NCI-H446 treated with DMSO at 0.1 percent for 48 hours (cell line): ENCODE data around the gene CAMK1D.
"Not testable (repeated sequence)": the region's sequence is repeated elsewhere in the genome, so short reads cannot be mapped to it uniquely, and the experiment has no call there.

Experiments
- DNase-seq: peaks from one replicate; lab custom pipeline; 2025; lab: John Stamatoyannopoulos, UW

The CAMK1D gene

DNA sequence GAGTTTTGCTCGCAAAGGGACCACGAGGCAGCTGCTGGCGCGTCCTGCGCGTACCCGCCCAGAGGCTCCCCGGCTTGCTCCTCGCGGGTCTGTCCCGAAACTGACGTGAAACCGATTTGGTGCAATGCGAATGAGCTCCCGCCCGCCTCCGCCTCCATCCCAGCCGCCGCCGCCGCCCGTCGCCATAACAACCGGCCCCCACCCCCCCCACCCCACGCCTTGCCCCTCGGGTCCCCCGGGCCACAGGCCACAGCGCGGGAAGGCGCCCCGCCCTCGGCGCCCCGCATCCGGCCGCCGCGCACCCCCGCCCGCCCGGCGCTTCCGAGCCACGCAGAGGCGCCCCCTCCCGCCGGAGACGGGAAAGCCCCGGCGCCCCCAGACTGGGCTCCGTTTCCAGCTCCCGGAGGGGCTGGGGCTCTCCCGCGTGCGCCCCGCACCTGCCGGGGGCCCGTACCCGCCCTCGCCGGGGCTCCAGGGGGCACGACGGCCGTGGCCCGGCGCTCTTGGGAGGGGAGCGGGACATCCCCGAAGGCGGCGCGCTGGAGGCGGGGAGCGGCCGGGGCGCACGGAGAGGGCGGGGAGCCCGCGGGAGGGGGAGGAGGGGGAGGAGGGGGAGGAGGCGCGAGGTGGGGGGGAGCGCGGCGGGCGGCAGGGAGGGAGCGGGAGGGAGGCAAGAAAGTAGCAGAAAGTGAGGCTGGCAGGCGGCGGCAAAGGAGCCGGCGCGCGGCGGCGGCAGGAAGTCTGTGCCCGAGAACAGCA lies at the start of gene CAMK1D:
TSS of gene CAMK1D (plus strand) at position 678 of the 759 bp plus-strand sequence.
- DNase-seq, result peak; percentile 44

GRCh38 chr10:12301036-12301435 lies 48.3 kb upstream of the CAMK1D start:
- not testable (repeated sequence) for DNase-seq

- DNase-seq, result no peak
These were observed 41.3 kb upstream of the CAMK1D start for GRCh38 chr10:12308057-12308456.

DNA sequence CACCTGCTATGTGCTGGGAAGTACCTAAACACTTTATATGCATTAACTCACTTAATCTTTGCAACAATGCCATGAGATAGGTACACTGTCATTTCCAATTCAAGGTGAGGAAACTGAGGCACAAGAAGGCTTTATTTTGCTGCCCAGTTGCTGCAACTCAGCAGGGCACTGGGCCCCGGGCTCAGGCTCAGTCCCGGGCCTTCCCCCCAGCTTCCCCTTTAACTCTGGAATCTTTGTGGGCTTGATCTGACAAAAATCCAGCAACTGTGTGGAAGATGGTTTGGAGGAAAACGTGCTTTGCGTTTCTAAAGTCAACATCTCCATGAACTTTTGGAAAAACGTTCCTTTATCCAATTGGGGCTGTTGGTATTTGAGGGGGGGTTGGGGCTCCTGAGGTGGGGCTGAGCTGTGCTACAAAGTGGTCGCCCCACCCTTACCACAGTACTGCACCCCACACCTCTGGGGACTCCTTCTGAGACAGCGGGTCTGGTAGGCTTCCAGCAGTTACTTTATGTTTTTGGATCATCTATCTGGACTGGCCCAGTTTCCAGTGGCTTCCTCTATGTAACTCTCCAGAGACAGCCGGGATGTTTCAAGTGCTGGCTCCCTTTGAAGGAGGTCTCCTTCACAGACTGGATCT lies 40.5 kb upstream of the CAMK1D start:
- DNase-seq, result no peak

DNA sequence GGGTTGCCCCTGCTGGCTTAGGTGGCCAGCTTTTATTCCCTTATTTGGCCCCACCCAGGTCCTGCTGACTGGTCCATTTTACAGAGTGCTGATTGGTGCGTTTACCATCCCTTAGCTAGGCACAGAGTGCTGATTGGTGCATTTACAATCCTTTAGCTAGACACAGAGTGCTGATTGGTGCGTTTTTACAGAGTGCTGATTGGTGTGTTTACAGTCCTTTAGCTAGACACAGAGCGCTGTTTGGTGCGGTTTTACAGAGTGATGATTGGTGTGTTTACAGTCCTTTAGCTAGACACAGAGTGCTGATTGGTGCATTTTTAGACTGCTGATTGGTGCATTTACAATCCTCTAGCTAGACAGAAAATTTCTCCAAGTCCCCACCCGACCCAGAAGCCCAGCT lies 39.6 kb upstream of the CAMK1D start:
- DNase-seq, result not testable (repeated sequence)

DNA sequence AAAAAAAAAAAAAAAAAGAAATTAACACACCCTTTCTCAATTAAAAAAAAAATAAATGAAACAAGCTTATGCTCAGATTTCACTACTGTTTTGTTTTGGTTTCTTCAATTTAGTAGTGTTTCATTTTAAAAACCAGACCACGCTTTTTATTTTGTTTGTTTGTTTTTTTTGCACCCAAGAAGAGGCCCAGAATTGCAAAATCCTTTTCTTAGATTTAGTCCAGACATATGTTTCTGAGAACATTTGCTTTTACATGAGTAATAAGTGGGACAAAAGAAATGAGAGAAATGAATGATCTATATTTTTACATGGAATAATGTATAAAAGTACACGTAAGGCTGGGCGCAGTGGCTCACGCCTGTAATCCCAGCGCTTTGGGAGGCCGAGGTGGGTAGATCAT lies 34.5 kb upstream of the CAMK1D start:
- DNase-seq, result no peak

GRCh38 chr10:12319076-12319475 lies 30.3 kb upstream of the CAMK1D start:
- DNase-seq, result no peak

DNA sequence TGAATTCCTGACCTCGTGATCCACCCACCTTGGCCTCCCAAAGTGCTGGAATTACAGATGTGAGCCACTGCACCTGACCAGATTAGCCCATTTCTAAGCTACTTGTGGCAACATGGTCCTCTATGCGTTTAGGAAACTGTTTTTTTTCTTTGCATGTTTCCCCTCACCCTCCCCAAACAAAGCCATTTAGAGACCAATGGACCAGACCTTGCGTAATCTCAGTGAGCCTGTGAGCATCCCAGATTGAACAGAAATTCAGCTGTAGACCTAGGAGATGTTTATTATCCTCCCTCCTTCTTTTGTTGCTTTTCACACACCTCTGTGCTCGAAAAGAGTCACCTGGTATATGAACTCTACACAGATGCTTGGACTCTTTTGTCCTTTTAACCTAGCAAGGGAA lies 28.5 kb upstream of the CAMK1D start:
- no peak for DNase-seq

DNA sequence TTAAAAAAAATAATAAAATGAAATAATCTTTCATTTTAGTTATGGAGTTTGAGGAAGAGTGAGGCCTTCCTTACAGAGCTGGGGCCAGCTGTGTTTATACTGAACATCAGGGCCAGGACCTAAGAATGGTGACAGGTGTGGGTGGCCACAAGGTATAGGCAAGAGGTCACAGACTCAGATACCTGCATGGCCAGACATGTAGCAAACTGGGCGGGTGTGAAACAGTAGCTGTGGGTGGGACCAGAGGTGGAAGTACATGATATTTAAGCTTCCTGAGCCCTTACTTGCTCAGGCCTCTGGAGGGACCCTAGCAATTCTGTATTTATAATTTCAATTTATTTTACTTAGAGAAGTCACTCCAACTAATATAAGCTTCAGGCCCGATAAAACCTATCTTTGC lies 27.7 kb upstream of the CAMK1D start:
- no peak for DNase-seq

- DNase-seq, result no peak
These were observed 26.7 kb upstream of the CAMK1D start for GRCh38 chr10:12322583-12323131.

GRCh38 chr10:12324530-12324929 lies 24.8 kb upstream of the CAMK1D start:
- DNase-seq, result no peak

DNA sequence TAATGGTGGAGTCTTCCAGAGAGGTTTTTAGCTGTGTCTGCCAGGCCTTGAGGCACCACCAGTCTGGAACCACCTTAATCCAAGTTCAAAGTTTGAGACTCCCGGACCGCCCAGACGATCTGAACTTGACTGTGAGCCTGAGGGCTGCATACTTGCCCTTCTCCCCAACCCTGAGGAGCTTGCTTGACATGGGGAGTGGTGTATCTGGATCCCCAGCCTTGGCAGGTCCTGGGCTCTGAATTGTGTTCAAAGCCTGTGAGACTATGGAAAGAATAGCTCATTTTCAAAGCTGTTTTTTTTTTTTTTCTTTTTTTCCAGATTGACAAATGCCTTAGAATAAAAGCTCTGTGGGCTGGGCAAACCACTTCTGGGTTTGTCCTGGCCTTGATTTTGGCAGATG lies 22.3 kb upstream of the CAMK1D start:
- DNase-seq, result no peak

GRCh38 chr10:12327476-12327875 lies 21.9 kb upstream of the CAMK1D start:
- DNase-seq, result no peak

DNA sequence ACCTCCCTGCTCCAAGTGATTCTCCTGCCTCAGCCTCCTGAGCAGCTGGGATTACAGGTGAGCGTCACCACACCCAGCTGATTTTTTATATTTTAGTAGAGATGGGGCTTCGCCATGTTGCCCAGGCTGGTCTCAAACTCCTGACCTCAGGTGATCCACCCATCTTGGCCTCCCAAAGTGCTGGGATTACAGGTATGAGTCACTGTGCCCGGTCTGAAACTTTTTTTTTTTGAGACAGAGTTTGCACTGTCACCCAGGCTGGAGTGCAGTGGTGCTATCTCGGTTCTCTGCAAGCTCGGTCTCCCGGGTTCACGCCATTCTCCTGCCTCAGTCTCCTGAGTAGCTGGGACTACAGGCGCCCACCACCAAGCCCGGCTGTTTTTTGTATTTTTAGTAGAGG lies 21.0 kb upstream of the CAMK1D start:
- DNase-seq, result not testable (repeated sequence)

DNA sequence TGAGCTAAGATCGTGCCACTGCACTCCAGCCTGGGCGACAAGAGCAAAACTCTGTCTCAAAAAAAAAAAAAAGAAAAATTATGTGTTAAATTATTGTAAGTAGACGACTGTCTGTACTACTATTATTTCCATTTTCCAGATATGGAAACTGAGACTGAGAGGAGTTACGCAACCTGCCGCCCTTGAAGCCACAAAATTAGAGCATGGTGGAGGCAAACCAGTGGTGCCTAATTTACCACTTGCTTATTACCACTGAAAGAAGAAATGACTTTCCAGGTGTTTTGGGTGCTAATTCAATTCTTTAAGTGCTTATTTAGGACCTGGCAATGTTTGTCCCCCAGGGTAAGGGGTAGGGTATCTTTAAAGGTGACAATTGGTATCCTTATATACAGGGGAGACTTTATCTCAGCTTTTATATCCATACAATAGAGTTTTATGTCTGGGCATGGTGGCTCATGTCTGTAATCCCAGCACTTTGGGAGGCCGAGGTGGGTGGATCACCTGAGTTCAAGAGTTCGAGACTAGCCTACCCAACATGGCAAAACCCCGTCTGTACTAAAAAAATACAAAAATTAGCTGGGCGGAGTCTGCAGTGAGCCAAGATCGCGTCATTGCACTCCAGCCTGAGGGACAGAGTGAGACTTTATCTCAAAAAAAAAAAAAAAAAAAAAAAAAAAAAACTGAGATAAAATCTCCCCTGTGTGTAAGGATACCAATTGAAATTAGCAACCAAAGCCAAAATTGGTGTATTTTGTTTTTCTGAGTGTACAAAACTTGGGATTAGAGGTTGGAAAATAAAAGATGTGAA lies 16.6 kb upstream of the CAMK1D start:
- DNase-seq, result no peak

DNA sequence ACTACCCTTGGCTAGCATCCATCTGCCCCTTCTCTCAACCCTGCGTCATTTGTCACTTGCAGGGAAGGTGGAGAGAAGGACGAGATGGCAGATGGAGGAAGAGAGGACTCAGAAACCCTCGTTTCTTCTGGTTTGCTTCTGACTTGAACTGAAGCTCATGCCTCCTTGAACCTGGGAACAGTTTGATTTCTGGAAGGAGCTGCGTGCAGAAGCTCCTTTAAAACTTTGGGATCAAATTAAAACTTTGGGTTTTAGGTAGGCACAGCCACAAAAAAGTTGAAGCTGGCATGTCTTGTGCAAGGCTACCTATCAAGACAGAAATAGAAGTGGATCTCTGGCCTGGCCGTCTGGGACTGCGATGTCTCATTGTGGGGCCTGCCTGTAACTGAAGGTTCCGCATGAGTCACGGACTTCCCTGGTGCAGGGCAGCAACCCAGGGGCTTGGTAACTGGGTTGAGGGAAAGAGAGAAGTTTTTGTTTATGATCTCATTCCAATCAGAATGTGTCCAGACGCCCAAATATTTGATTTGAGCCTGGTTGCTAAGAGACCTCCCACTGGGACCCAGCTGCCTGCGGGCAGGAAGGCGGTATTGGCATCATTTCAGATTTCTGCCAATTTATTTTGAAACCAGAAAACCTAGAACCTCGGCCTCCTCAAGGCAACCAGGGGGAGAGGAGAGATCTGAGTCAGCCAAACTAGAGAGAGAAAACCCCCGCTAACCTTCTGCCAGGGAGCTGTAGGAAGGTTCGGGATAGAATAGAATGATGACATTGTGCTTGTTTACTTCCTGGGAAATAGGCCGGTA lies 15.8 kb upstream of the CAMK1D start:
- peak; percentile 87 for DNase-seq

- DNase-seq, result no peak
These were observed 15.2 kb upstream of the CAMK1D start for GRCh38 chr10:12334186-12334530.

GRCh38 chr10:12335169-12335568 lies 14.2 kb upstream of the CAMK1D start:
- DNase-seq, result not testable (repeated sequence)

DNA sequence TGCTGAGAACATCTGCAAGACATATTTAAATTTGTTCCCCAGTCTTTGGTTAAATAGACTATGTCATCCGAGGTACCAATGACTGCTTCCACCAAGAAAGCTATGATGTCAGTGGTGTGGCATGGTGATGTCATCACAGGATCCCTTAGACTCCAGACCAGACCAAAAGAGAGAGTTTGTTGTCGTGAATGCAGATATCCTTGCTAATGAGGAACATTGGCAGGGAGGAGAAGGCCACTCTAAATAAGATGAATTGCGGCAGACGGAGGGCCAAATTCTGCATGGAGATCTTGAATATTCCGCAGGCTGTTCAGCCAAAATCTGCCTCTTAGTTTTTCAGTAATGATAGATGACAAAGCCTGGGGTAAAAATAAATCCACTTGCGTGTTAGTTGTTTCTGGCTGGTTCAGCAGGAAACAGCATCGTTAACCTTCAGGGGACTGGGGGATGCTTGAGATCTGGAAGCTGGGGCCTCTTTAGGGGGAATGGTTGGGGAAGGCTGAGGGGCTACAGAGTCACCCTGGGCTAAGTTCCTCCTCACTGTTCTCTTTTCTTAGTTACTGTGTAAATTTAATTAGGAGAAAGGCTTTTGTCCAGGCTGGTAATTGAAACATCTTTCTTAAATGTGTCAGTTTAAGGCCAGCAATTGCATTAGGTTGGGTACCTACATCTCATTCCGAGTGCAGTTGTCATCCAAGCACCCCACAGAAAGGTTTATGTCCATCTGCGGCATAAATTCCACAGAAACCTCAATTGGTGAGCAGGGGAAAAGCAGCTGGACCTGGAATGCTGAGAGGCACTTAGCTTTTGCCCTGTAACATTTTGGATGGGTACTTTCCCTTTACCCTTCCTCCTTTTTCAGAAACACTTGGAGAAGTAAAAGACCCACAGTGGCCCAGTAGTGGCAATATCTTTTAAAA lies 11.6 kb upstream of the CAMK1D start:
- DNase-seq, result no peak

DNA sequence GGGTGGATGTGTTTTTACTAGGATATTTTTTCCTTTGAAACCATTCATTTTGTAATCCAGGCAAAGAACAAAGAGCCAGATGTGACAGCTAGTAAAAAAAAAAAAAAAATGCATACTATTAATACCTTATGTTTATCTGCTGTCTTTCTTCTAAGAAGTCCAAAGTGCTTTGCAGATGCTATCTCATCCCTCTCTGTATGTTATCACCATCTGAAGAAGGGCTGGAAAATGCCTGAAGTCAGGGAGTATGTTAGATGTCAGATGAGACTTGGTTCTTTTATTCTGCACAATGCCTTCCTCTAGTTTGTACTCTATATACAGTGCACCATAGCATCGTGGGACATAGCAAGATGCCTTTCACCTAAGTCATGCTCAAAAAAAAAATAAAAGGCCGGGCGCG lies 10.4 kb upstream of the CAMK1D start:
- DNase-seq, result no peak

GRCh38 chr10:12340371-12340770 lies 9.0 kb upstream of the CAMK1D start:
- DNase-seq, result no peak
